Left ventricle myocardium superior (tissue), 1 donor: ENCODE results near the gene CACNG1. TPM values are rescaled to one million over a fixed set of nuclear protein-coding genes. Genes with fewer than 3 reads are reported as not detected.

Experiments used
- total RNA-seq: library from RNA; stranded (reverse); fragmentation: NEBNext Ultra II Directional; extraction: Animal tissue kit (Norgen Biotek cat#: 25700); gene quantifications from one replicate; pipeline ENCODE4 v1.2.1, GENCODE V29; 2021
- donor health status: DM: no; HTN: yes; CAD: no; lungs with severe emphysema.

The CACNG1 gene
- total RNA-seq, 1 donor from 2014 or later = not detected

Other genes with a start within 250 kb of the CACNG1 start
- not detected for gene CACNG5, start 209.4 kb upstream of the CACNG1 start, total RNA-seq
- not detected for gene CACNG4, start 79.8 kb upstream of the CACNG1 start, total RNA-seq
- gene HELZ, start 200.6 kb downstream of the CACNG1 start, total RNA-seq = 35.4 TPM